OCI-LY1 (cell line): ENCODE results near the gene PGK2.

Experiments
- EZH2 ChIP-seq: fragments of 200-600 bp; sonication (generic), shearing (Covaris generic); IDR thresholded peaks from 2 replicates; pipeline ENCODE4 v1.8.0; 2017; ENCODE audit warnings: borderline replicate concordance, mixed run types, mild to moderate bottlenecking, antibody characterized with exemption, low read length, moderate library complexity, mixed read lengths
- TF ChIP-seq, protein P1 (sequence below): fragments of 200-600 bp; sonication (generic), shearing (Covaris generic); IDR thresholded peaks from 2 replicates; pipeline ENCODE4 v1.5.1; 2017; ENCODE audit warnings: mild to moderate bottlenecking, antibody characterized with exemption, low read length, moderate library complexity, mixed read lengths

DNA sequence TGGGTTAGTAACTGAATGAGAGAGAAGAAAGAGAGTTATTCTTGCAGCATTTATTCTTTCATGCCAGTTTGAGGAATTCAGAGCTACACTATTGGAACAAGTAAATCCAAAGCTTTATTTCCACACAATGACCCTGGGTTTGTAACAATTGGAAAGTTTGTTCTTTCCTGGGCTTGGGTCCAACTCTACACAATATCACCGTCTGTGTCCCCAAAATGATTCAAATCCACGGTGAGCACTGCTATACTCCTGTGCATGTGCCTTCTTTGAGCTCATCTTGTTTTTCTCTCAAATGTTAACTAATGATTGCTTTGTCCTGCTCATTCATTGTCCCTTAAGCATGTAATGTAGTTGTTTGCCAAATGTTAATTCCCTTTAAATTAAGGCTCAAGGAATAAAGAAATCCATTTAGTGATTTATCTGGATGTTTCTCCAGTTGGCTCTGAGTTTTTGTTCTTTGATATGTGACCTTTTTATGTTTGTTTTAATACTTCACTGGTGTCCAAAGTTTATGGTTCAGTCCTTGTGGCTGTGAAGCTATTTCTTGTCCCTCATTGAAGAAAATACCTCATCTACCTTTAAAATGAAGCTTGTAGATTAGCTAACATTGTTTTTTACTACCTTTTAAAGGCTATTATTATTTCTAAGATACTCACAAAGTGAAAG, 22.4 kb downstream of the PGK2 start:
- TF ChIP-seq, protein P1, sequence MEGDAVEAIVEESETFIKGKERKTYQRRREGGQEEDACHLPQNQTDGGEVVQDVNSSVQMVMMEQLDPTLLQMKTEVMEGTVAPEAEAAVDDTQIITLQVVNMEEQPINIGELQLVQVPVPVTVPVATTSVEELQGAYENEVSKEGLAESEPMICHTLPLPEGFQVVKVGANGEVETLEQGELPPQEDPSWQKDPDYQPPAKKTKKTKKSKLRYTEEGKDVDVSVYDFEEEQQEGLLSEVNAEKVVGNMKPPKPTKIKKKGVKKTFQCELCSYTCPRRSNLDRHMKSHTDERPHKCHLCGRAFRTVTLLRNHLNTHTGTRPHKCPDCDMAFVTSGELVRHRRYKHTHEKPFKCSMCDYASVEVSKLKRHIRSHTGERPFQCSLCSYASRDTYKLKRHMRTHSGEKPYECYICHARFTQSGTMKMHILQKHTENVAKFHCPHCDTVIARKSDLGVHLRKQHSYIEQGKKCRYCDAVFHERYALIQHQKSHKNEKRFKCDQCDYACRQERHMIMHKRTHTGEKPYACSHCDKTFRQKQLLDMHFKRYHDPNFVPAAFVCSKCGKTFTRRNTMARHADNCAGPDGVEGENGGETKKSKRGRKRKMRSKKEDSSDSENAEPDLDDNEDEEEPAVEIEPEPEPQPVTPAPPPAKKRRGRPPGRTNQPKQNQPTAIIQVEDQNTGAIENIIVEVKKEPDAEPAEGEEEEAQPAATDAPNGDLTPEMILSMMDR: no peak
- TF ChIP-seq EZH2: no peak
